Inferior parietal cortex (tissue), 1 donor: Measurements from ENCODE around the gene MYO1D.
"Not testable (repeated sequence)": the region's sequence is repeated elsewhere in the genome, so short reads cannot be mapped to it uniquely, and the experiment has no call there.

Source experiments
- DNase-seq: peaks from one replicate; pipeline ENCODE4 v3.0.0-alpha.2; 2016; ENCODE audit errors: extremely low spot score

Gene MYO1D

DNA sequence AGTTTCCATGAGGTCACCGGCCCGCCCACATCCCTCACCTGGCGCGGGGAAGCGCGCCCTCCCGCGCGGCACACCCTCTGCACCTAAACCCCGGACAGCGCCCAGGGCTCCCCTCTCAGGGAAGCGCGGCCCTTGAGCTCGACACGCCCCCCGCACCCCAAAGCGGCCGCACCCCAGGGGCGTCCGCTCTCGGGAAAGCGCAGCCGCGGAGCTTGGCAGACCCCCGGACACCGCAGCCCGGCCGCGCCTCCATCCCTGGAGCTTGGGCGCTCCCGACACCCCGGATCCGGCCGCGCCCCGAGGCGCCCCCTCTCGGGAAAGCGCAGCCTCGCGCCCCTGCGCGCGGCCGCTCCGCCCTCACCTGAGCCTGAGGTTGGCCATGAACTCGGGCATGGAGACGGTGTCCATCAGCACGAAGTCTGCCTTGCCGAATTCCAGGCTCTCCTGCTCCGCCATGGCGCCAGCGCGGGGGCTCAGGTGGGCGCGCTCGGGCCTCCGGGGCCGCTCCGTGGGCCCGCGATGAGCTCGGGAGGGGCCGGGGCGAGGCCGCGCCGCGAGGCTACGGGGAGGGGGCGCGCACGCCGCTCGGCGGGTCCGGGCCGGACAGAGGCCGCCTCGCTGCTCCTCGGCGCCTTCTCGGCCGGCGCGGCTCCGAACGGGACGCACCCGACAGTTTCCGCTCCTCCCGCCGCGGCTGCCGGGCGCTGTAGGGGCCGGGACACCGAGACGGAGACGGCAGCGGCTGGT is at the start of gene MYO1D:
MYO1D (minus strand) TSS at position 708 of the 747 bp plus-strand sequence; CDS start at position 456, 252 bp downstream.
- no peak for DNase-seq

DNA sequence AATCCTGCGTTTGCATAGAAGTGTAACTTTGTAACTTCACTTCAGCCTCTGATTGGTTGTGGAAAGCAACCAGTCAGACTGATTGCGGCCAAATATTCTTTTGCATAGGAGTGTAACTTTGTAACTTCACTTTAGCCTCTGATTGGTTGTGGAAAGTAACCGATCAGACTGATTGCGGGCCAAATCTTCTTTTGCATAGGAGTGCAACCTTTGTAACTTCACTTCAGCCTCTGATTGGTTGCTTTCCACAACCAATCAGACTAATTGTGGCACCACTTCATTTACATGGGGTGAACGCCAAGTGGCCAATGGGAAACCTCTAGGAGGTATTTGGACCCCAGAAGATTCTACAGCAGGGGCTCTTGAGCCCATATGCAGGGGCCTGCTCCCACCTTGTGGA is 49.3 kb upstream of the MYO1D start:
- no peak for DNase-seq

DNA sequence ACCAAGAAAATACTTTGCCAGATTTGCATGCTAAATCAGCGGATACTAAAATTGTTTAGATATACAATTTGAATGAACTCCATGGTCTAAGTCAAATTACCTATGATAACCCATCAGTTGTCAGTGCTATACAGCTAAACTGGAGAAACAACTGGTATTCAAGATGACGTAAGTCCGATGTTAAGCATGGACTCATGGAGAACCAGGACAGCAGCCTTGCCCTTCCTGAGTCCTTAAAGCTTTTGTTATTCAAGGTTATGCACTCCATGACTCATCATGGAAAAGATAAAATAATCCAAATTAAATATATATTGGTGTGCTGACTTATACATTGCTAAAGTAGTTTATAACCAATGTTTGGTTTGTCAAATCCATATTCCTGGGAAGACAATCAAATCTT is 47.0 kb upstream of the MYO1D start:
- not testable (repeated sequence) for DNase-seq

DNA sequence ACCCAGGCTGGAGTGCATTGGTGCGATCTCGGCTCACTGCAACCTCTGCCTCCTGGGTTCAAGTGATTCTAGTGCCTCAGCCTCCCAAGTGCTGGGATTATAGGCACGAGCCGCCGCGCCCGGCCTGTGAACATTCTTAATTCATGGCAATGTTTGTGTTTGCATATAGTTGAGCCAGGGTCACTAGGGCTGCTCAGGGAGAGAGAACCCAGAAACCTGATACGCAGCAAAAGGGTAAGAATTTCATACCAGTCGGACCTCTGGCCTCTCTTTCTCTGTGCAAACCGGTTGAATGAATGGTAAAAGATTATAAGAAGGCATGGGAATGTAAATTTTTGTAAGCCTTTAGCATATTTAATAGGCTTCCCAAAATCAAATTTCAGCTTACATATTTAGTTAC is 44.1 kb upstream of the MYO1D start:
- DNase-seq, result no peak

DNA sequence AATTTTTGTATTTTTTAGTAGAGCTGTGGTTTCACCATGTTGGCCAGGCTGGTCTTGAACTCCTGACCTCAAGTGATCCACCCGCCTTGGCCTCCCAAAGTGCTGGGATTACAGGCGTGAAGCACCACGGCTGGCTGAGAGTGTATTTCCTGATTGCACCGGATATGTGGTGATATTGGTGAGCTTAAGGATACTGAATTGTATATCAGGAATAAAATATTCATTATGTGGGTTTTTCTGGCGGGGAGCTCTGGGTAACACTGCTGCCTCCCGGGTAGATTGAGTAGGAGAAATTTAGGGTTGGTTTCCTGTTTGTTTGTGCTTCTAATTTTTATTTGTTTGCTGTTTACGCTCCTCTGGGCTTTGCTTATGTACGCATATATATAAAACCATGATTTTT is 43.4 kb upstream of the MYO1D start:
- no peak for DNase-seq

DNA sequence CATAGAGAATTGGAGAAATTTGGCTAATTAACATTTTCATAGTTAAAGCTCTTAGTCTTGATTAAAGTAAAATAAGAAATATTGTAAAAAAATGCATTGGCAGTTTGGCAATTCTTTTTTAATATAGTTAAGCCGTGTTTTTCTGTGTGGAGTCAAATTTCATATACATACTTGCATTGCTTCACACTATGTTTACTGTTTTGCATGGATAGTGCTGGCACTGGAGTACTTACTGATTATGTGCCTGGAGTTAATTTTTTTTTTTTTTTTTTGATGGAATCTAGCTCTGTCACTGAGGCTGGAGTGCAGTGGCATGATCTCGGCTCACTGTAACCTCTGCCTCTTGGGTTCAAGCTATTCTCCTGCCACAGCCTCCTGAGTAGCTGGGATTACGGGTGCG is 43.0 kb upstream of the MYO1D start:
- DNase-seq, result not testable (repeated sequence)

DNA sequence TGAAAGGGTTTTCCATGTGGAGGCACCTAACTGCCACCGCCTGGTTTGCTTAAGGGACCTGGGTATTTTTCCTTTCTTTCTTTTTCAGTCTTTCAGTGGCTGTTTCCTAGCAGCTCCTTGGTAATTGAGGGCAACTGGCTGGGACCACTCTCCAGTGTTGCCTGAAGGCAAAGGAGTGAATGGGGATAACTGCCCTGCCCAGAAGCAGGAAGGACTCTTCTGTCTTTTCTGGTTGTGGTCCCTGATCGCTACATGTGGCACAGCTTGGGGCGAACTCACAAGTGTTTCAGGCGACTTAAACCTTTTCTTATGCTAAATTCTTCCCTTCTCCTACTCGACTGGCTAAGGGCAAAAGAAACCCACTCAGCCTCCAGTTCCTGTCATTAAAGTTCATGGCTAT is 40.9 kb upstream of the MYO1D start:
- DNase-seq, result no peak

DNA sequence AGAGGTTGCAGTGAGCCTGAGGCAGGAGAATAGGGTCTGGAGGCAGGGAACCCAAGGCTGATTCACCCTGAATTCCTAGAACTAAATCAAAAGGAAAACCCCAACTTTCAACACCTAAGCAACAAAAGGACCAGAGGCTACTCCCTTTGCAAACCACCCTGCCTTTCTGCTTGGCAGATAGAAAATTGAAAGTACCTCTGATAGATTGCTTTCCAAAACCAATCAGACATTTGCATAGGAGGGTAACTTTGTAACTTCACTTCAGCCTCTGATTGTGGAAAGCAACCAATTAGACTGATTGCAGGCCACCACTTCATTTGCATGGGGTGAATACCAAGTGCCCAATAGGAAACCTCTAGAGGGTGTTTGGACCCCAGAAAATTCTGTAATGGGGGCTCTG is 40.2 kb upstream of the MYO1D start:
- DNase-seq, result no peak

DNA sequence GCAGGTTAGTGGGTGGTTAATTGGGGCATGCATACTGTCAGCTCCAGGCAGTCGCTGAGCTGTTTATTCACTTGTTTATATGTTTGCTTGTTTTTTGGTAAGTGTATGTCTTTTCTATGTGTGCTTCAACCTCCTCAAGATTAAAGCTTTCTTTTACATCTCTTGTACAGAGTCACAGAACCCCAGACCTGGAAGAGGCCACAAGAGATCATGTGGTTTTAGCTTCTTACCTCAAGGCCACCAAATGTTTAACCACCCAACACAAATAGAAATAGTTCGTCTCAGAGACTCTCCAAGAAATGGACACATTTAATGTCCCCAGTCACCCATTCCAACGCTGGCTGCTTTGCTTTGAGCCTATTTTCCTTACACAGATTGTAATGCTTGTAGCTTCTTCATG is 39.2 kb upstream of the MYO1D start:
- DNase-seq, result no peak

DNA sequence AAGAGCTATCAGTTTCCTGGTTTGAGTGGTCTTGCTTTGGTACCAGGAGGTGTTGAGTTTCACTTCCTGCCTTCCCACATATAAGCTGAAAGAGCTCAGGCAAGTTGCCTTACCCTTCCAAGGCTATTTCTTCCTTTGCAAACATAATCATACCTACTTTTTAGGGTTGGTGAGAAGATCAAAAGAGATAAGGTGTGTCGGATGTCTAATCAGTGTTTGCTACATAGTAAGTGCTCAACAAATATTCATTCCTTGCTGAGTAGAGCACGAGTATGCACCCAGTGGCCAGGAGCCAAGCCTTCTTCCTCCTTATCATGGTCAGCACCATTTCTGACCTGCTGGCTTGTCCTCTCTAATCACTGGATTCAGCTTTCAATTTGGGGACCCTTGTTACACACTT is 38.3 kb upstream of the MYO1D start:
- no peak for DNase-seq

DNA sequence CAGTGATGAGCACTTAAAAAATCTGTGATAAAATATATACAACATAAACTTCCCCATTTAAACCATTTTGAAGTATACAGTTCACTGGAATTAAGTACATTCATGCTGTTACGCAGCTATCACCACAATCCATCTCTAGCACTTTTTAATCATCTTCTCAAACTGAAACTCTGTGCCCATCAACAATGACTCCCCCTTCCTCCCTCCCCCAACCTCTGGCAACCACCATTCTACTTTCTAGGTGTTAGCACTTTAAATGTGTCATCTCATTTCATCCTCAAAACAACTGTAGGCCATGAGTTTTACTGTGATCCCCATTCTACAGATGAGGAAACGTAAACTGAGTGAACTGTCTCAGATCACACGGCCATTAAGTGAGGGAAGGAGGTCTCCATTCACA is 37.3 kb upstream of the MYO1D start:
- DNase-seq, result no peak

DNA sequence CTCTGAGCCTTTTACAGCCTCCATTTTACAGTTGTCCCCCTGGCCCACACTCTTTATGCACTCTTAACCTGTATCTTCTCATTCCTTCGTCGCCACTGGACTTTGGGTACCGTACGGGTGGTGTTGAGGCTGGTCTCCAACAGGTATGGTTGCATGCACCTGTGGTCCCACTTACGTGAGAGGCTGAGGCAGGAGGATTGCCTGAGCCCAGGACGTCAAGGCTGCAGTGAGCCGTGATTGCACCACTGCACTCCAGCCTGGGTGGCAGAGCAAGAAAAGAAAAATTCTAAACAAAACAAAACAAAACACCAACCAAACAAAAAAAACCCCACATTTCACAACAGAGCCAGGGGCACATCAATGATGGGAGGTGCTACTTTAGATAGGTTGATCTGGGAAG is 36.7 kb upstream of the MYO1D start:
- DNase-seq, result no peak

DNA sequence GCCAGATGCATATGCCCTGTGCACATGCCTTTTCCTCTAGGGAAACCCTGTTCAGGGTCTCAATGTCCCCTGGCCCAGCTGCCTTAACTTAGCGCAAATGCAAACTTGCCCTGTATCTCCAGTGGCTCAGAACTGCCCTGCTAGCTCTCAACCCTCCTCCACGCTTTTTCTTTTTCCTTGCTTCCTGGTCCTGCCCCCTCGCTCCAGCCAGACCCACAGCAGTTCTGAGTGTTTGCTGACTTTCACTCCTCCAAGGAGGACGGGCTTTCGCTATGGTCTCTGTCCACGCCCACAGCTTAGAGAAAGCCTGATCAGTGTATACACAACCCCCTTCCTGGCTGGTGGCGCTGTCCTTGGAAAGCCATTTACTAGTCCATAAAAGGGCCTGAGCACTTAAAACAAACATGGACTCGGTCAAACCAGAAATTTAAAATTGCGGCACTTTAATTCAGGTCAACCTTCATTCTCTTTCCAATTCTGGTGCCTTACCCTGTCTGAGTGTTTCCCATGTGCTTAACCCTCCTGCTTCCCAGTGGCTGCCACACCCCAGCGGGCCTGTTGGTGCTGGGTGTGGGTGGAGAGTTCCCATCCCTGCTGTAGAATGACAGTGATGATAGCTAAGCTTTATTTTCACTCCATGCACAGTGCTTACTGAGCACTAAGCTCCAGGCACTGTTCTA is 35.4 kb upstream of the MYO1D start:
- no peak for DNase-seq

DNA sequence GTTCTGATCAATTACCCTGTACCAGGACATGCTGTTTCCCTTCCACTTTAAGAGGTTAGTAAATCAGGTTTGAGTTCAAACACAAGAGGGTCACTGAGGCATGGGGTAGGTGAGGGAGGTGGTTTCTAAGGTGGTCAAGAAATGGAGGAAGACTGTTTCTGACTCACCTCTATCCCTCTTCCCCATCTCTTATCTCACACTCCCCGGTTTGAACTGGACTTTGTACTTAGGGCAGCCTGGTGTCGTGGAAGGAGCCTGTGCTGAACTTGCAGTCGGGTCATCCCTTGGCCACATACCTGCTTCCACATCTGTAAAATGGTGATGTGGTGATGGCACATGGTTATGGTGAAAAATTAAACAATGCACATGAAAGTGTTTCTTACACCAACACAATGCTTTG is 33.8 kb upstream of the MYO1D start:
- DNase-seq, result no peak

DNA sequence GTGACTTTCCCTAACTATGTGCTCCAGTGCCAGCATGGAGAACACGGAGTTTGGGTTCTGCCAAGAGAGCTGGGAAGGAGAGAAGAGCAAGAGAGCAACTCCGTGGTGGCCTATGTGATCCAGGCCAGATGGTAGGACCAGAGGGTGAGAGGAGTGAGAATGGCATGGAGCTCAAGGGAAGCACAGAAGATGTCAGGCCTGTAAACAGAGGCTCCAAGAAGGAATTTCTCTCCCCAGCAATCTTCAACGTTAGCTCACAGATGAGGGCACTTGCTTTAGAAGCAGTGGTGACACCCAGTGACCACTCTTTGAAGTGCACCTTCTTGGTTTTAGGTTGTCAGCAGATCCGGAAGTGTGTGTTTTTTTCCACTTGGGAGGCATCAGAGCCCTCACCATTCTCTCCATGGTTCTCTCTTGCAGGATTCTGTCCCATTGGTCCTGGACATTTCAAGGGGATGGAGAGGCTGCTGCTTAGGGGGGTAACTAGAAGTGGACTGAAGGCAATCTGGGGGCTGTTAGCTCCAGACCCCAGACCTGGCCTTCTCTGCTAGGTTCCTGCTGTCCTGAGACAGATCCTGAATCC is 33.0 kb upstream of the MYO1D start:
- DNase-seq, result peak; percentile 86

DNA sequence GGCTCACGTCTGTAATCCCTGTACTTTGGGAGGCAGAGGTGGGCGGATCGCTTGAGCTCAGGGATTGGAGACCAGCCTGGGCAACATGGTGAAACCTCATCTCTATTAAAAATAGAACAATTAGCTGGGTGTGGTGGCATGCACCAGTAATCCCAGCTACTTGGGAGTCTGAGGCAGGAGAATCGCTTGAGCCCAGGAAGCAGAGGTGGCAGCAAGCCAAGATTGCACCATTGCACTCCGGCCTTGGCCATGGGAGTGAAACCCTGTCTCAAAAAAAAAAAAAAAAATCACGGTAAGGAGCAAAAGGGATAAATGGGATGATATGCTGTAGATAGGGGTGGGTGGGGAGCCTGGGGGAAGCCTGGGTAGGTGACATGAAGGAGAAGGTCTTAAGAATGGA is 30.7 kb upstream of the MYO1D start:
- no peak for DNase-seq

DNA sequence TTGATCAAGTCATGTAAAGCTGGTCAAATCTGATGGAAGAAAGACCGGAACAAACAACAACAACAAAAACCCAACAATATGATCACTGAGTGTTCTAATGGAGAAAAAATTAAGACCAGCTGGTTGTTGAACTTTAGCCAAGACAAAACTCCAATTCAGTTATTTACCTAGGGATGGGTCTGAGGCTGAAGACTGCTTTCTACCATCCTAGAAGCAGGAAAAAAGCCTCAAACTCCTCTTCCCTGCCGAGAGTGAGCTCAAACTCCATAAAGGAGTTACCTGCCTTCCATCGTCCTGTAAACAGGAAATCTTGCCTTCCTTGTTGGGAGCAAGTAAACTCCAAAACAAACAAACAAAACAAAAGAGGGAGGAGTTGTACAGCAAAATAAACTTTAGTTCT is 28.0 kb upstream of the MYO1D start:
- no peak for DNase-seq

DNA sequence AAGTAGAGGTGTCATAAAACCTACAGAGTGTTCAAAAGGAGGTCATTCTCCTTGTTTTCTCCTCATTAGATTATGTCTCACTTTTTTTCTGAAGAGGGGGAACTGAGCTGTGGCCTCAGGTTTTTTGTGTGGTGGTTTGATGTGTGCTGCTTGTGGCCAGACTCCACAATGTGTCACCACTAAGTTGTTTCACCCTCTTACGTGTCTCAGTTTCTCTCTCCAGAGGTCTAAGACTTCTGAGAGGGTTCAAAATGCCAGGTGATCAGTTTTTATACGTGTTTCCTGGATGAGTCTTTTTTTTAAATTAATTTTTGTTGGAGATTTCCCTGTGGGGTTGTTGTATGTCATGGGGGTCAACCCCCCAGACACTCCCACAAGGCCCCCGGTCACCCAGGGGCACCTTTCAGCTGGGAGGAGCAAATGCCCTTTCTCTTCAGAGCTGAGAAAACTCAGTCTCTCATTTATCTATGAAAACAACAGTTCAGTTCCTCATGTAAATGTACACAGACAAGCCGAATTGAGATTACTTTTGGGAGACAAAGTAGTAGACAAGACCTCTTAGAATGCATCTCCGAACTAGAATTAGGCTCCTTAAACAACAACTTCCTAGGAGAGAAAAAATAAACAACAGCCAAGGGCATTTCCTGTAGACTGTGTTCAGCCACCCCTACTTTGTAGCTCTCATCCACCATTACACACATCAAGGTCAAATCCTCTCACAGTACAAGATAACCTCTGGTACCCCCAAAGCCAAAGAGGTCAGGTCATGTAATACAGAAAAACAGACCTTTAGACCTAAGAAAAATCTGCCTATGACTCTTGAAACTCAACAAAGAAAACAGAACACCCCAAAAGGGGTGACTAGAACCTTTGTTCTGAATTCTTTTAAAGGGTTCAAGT is 27.1 kb upstream of the MYO1D start:
- DNase-seq, result no peak

DNA sequence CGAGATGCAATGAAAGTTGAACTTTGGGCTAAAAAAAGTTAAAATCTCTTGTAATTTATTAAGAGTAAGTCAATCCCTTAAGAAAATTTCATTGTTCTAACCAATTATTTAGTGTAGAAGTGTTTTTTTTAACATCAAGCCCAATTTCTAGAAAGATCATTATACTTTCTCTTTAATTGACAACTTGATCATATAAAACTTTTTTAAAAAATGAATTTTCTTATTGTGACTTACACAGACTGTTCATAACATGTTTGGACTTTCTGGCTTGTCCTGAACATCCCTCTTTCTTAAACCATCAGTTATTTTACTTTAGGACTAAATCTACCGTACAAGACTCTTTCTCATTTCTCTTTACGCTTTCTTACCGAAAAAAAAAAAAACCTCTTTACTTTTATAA is 24.8 kb upstream of the MYO1D start:
- DNase-seq, result no peak

DNA sequence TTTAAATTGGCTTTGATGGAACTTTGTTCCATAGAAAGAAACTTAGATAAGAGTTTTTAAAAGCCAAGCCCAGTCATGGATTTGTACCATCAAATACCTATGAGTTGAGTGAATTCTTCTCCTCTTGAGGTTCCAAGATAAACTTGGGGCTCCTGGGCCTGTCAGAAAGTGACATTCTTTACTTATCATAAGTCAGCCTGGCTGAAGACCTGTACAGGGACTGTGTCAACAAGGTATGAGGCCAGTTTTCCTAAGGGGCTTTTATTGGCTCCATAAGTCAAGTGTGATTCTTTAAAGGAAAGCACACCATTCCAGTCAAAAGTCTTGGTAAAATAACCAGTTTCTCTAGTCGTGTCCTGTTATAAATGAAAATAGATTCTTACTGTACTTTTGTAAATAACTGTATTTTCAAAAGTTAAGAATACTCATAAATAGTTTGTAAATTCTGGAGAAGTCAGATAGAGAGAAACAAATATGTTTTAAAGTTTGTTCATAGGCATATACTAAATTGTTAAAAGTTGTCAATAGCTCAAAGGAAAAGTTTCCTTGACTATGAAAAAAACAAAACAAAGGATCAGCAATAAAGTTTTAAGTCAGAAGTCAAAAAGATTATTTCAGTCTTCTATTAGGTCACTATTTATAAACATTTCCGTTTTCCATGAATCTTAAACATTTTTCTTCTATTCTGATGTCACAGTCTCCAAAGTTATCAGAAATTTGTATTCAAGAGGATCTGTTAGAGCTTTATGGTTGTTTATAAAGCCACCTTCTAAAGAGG is 22.5 kb upstream of the MYO1D start:
- DNase-seq, result no peak

DNA sequence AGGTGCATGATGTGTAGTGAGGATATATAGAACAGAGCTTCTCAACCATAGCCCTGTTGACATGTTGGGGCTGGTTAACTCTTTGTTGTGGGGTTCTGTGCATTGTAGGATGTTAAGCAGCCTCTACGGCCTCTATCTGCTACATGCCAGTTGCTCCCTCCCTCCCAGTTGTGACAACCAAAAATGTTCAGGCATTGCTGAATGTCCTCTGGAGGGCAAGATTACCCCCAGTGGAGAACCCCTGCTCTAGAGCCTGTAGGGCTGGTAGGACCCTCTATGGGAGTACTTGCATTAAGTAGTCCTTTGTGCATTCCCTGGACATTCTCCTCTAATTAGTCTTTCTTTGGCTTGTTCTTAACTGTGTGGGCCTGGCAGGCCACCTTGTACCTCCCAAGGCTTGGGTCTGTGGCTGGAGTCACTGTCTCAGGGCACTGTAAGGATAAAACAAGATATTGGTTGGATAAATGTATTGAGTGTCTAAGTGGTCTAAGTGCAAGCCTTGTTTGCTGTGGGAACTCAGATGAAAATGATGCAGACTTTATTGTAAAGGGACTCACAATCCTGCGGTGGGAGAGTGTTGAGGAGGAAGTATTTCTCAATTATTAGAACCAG is 19.8 kb upstream of the MYO1D start:
- no peak for DNase-seq
